ENCODE measurements around the gene TSC2.
"Not testable (repeated sequence)": the region's sequence is repeated elsewhere in the genome, so short reads cannot be mapped to it uniquely, and the experiment has no call there.

The TSC2 gene

DNA sequence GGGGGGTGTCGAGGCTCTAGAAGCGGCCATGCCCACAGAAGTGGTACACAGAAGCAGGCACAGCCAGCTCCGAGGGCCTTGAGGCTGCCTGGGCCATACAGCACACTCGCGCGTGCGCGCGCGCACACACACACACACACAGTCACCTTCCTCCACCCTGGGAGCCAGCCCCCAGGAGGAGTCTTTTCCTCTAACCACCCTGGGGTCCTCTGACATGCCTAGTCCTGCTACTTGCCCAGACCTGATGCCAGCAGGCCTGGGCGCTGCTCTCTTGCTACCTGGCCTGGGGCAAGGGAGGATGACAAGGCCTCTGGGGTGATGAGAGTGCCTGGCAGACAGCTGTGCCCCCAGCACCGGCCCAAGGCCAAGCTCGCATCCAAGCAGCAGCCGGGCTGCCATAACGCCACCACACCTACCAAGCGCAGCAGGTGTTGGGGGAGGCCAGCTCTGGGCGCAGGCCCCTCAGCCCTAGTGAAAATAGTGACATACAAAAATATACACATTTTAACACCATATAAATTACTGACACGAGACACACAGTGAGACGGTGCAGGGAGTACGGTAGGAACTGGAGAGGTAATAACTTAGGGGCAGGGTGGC is 41.1 kb downstream of the TSC2 start:
- no peak for DNase-seq

DNA sequence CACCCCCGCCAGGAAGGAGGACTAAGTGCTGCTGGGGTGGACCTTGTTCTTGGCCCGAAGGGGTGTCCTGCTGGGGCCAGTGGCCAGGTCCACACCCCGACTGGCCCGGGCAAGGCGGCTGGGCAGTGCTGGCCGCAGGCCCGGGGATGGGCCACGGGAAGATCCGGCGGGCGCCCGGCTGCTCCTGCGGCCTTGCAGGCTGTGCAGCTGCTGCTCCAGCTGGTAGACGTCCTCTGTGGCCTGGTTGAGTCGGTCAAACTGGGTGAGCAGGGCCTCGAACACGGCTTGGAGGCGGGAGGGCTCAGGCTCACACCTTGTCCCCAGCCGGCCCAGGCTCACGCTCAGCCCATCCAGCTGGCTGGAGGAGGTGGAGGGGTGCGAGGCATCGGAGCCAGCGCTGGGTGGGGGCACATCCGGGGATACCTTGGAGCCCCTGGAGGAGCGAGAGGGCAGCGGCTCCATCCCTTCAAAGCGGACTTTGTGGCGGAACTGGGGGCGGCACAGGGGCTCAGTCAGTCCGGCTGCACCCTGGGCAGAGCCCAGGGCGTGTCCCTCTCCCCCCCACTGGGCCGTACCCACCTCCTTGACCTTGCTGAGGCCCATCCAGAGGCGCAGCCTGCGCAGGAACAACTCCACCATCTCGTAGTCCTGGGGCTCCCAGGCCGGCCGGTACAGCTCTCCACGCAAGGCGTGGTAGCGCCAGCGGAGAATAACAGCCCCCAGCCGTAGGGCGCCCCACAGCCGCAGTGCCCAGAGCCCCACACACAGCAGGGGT is 42.1 kb downstream of the TSC2 start:
- no peak for DNase-seq

DNA sequence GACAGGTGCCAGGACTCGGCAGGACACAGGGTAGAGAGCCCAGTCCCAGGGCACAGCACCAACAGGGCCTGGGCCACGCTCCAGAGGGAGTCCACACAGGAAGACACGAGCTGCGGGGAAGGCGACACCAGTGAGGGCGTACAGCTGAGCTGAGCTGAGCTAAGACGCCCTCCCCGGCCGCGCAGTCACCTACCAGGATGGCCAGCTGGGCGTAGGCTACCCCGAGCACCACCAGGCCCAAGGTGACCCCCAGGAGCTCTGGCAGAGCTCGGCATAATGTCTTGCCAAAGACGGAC is 42.6 kb downstream of the TSC2 start:
- no peak for DNase-seq

DNA sequence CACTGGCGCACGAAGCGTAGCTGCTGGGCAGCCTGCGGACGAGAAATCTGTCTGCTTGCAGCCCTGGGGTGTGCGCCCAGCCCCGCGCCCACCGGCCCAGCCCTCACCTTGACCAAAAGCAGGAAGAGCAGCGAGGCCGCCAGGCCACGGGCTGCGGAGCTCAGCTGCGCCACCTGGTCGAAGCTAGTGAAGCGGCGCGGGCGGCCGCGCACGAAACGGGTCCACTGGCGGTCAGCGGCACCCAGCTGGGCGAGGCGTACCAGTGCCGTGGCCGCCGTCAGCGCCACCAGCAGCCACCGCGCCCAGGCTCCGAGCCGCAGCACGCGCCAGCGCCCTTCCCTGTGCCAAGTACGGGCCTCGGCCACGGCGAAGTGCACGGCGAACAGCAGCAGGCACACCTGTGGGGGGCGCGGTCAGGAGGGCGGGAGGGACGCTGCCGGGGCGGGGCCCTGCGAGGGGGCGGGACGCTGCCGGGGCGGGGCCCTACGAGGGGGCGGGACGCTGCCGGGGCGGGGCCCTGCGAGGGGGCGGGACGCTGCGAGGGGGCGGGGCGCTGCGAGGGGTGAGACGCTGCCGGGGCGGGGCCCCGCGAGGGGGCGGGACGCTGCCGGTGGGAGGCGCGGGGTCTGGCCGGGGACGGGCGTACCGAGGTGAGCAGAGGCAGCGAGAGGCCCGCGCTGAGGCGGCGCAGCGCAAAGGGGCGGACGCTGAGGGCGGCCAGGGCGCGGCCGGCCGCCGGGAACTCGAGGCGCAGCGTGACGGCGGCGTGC is 43.2 kb downstream of the TSC2 start:
- DNase-seq = peak; percentile 43

GRCh38 chr16:2091547-2092255 is 43.9 kb downstream of the TSC2 start:
- DNase-seq = no peak

GRCh38 chr16:2092256-2092620 is 44.5 kb downstream of the TSC2 start:
- DNase-seq = no peak

DNA sequence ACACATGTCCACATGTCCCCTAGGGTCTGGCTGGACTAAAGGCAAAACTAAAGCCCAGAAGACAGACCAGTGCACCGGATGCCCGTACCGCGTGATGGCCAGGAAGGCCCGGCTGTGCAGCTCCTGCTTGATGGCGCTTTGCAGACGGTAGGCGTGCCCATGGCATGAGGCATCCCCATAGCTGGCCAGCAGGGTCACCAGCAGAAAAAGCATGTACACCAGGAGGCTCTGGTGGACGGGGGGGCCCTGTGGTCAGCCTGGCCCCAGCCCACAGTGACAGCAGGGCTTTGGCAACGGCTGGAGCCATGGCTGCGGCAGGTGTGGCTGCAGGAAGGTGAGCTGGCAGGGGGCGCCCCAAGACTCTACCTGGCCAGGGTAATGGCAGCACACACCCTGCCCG is 45.1 kb downstream of the TSC2 start:
- DNase-seq = no peak

- no peak for DNase-seq
Observed at GRCh38 chr16:2093793-2094192, 46.0 kb downstream of the TSC2 start.

DNA sequence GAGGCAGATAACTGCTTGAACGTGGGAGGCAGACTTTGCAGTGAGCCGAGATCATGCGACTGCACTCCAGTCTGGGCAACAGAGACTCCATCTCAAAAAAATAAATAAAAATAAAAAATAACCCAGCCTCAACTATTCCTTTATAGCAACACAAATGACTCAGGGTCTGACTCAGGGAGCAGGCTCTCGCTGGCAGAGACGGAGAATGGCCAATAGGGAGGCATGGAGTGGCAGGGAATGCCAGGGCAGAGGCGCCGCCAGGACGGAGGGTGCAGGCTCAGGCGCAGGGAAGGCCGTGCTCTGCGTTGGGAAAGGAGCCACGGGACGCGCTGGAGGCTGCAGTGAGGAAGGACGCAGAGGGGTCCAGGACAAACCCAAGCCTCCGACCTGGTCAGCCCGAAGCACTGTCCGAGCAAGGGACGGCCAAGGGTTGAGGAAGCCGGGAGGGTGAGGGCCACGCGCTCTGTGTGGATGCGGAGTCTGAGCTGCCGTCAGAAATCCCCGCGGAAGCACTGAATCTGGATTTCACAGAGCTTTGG is 47.6 kb downstream of the TSC2 start:
- no peak for DNase-seq

GRCh38 chr16:2095918-2096582 is 48.3 kb downstream of the TSC2 start:
- no peak for DNase-seq

- DNase-seq = no peak
Observed at GRCh38 chr16:2096853-2097595, 49.2 kb downstream of the TSC2 start.

DNA sequence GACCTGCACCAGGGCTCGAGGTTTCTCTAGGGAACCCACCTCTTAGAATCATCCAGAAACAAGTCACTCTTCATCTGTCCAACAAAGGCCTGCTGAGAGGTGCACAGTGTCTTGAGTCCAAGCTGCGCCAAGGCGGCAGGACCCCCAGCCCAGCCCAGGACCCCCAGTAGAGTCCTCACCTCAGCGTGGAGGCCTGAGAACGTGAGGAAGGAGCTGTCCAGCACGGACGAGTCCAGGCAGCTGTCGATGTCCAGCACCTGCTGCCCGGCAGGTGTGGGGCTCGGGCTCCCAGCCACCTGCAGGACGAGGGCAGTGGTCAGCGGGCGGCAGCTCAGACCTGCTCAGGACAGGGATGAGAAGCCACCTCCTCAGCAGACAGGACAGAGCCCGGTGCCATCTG is 49.9 kb downstream of the TSC2 start:
- not testable (repeated sequence) for DNase-seq

DNA sequence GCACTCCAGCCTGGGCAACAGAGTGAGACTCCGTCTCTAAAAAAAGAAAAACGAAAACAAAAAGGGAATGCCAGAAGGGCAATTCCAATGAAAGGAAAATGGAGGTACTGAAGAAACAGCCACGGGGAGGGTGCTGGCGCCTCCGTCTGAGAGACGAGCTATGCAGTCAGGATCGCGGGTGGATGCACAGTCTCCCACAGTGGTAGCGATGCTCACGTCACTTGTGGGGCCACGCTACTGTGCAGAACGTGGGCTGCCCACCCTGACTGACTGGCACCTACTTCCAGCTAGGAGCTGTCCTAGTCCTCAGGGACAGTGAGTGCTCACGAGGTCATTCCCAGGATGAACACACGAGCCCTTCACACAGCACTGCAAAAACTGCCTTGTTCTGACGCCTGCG is 53.8 kb downstream of the TSC2 start:
- not testable (repeated sequence) for DNase-seq

- DNase-seq = no peak
Observed at GRCh38 chr16:2102471-2102870, 54.7 kb downstream of the TSC2 start.

GRCh38 chr16:2104464-2104863 is 56.7 kb downstream of the TSC2 start:
- not testable (repeated sequence) for DNase-seq

- not testable (repeated sequence) for DNase-seq
Observed at GRCh38 chr16:2105291-2105690, 57.5 kb downstream of the TSC2 start.

- not testable (repeated sequence) for DNase-seq
Observed at GRCh38 chr16:2105769-2106168, 58.0 kb downstream of the TSC2 start.

- DNase-seq = not testable (repeated sequence)
Observed at GRCh38 chr16:2106211-2106610, 58.4 kb downstream of the TSC2 start.

DNA sequence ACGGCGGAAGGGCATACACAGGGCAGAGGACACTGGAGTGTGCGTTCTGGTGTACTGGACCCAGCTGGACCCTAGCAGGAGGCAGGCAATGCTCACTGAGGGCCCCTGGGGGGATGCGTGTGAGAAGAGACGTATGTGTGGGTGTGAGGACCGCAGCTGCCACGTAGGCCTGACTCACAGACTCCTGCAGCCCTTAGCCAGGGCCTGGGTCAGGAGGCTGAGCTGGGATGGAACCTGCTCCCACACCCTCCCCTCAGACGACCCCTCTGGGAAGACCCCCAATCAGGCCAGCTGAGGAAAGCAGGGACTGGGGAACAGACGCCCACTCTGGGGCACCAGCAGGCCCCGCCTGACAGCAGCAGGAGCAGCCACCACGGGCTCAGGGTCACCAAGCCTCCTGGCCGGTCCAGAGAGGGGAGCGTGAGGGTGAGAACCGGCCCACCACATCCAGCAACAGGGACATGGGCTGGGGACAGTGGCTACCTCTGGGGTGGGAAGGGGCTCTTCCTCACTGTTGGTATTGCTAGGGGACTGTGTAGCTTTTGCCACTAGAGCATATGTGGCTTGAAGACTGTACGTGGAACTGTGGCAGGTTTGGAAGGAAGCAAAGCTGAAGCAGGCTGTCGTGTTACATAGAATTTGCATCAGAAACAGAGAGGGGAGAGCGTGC is 59.5 kb downstream of the TSC2 start:
- not testable (repeated sequence) for DNase-seq

GRCh38 chr16:2107791-2108125 is 60.0 kb downstream of the TSC2 start:
- not testable (repeated sequence) for DNase-seq
